NK-92 treated with Interleukin-12 subunit alpha and Interleukin-12 subunit beta, amount 100 ng/mL, for 24 hours (cell line): ENCODE measurements around the gene LCE3D.
"Not testable (repeated sequence)": the region's sequence is repeated elsewhere in the genome, so short reads cannot be mapped to it uniquely, and the experiment has no call there.

Experiments
- DNase-seq: peaks from one replicate; lab custom pipeline; 2025; lab: John Stamatoyannopoulos, UW

The LCE3D gene

DNA sequence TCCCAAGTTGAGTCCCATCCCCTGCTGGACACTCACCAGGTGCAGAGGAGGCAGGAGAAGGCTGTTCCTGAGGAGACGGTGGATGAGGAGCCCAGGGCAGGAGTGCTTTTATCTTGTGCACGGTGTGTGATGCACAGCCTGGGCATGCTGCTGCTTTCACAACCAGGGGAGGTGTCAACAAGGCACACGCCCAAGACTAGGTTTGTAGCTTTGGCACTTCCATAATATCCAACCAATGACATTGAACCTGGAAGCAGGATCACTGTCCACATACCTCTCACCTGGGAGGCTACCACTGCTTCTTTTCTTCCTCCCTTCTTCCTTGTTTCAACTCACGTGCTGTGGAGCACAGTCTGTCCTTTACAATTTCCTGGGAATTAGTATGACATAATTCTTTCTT, at the start of gene LCE3D:
LCE3D (minus strand) TSS at position 84 of the 400 bp plus-strand sequence. CDS start 580 bp downstream, outside the sequence.
- no peak for DNase-seq

DNA sequence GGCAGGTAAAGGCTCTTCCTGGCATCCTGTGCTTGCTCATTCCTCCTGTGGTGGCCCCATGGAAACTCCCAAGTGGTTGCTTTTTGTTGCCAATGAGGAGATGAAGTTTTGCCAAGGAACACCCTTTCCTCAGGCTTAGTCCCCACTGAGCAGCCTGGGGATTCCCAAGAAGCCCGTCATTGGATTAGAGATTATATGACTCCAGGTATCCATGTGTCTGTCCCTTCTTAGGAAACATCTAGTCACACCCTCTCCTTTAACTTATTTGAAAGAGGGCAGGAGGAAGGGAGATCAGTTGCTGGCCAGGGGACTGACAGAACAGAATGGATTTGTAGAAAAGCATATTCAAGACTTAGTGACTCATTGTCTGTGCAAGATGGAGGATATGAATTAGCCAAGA, 46.4 kb upstream of the LCE3D start:
- no peak for DNase-seq

- DNase-seq, result no peak
These were observed 43.0 kb upstream of the LCE3D start for GRCh38 chr1:152623203-152623844.

GRCh38 chr1:152622803-152623202, 42.5 kb upstream of the LCE3D start, which contains the start of gene LCE3A:
TSS of gene LCE3A (minus strand) at chr1:152623103. CDS start at chr1:152623103, 0 bp downstream.
- DNase-seq, result peak; percentile 32

DNA sequence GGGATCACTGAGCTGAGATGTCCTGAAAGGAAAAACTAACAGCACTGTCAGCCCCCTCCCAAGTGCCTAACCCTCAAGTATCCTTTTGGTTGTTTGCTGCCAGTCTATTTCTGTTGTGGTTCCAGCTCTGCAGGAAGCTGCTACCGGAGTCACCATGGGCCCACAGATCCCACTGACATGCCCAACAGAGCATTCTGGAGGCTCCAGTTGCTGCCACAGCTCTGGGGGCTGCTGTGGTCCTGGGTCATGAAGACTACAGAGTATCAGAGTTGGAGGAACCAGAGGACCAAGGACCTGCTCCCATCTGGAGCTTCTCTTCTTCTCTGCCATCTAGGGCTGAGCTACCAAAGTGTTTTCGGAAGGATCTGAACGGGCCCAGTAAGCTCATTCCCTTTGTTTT, 41.7 kb upstream of the LCE3D start:
- no peak for DNase-seq

DNA sequence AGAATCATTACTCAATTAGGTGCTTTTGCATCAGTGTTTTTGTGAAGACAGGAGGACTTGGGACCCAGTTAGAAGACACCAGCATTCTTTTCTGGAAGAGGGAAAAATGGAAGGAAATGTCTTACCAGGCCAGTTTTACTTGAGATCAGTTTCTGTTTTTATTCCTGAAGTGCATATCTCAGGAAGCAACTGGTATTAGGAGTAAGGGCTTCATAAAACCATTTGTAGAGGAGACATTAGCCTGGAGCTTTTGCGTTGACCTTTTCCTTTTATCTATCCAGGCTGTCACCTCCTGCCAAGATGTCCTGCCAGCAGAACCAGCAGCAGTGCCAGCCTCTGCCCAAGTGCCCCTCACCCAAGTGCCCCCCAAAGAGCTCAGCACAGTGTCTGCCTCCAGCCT, 33.2 kb upstream of the LCE3D start, which contains the start of gene LCE3B:
LCE3B (plus strand) TSS at position 301 of the 400 bp plus-strand sequence; CDS start at position 301, 0 bp downstream.
- DNase-seq, result no peak

DNA sequence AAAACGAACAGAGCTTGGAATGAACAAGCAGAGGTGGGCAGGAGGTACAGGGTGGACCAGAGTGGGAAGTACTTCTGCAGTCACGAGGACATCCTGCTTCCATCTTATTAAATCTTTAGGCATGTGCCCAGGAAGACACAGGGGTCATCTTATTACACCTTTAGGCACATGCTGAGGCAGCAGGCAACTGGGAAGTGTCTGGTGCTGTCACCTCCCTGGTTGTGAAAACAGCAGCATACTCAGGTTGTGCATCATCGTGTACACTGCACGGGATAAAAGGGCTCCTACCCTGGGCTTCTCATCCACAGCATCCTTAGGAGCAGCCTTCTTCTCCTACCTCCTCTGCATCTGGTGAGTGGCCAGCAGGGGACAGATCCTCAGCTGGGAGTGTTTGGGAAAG, 19.6 kb upstream of the LCE3D start, which contains the start of gene LCE3C:
LCE3C (plus strand) TSS at position 301 of the 400 bp plus-strand sequence. CDS start 498 bp downstream, outside the sequence.
- DNase-seq, result no peak

DNA sequence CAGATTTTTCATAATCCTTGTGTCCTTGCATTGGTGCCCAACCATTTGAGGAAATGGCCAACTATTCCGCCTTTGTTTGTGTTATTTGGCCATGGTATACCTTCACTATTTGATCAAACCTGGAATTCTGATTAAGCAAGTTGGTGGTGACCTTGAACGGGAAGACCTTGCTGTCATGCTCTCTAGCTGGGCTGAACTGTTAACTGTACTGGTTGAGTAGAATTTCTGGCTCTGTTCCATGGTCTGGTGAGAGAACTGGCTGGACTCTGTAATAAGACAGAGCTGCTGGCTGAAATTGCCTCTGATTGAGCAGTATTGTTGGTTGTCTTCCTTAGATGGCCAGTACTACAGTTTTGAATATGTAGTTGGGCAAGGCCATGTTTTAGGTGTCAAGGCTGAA, 16.7 kb upstream of the LCE3D start:
- no peak for DNase-seq

DNA sequence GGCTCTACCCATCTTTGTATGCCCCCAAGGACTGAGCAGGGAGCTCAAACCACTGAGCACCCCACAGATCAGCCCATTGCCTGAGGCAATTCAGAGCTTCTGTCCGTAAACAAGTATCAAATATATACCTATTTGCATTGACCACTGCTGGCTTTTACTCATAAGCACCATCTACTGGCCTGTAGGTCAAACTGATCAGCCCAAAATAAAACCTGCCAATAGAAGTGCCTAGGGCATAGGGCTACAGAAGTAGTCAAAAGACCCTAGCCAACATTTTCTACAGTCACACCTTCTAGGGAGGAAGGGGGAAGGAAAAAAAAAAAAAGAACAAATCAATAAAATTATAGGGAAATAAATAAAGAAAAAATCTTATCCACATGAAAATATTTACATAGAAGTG, 5.3 kb upstream of the LCE3D start:
- DNase-seq, result no peak

GRCh38 chr1:152582647-152583046, 2.3 kb upstream of the LCE3D start:
- no peak for DNase-seq

DNA sequence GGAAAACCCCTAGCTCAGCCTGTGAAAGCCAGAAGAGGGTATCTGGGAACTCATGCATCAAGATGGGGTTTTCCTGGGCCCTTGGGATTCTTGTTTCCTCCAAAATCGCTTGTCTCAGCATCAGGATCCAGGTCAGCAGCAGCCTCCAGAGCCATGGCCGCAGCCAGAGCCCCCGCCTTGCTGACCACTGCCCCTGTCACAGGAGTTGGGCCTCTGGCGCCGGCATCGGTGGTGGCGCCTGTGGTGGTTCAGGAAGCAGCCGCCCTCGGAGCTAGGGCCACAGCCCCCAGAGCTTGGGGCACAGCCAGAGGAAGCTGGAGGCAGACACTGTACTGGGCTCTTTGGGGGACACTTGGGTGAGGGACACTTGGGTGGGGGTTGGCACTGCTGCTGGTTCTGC, 790 bp downstream of the LCE3D start:
- DNase-seq, result not testable (repeated sequence)

GRCh38 chr1:152577168-152577567, 3.1 kb downstream of the LCE3D start:
- DNase-seq, result no peak

DNA sequence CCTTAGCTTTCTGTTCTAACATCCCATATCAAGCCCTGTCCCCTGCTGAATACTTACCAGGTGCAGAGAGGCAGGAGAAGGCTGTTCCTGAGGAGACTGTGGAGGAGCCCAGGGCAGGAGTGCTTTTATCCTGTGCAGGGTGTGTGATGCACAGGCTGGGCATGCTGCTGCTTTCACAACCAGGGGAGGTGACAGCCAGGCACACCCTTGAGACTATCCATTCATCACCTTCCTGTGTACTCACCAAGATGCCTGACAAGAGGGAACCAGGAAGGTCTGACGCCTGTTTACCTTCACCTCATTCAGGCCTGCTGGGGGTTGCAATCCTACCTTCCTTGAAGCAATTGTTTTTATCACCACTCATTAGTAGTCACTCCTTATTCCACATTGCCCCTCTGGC, 13.6 kb downstream of the LCE3D start, which contains the start of gene LCE3E:
LCE3E (minus strand) TSS at position 100 of the 400 bp plus-strand sequence. CDS start 572 bp downstream, outside the sequence.
- DNase-seq, result no peak

DNA sequence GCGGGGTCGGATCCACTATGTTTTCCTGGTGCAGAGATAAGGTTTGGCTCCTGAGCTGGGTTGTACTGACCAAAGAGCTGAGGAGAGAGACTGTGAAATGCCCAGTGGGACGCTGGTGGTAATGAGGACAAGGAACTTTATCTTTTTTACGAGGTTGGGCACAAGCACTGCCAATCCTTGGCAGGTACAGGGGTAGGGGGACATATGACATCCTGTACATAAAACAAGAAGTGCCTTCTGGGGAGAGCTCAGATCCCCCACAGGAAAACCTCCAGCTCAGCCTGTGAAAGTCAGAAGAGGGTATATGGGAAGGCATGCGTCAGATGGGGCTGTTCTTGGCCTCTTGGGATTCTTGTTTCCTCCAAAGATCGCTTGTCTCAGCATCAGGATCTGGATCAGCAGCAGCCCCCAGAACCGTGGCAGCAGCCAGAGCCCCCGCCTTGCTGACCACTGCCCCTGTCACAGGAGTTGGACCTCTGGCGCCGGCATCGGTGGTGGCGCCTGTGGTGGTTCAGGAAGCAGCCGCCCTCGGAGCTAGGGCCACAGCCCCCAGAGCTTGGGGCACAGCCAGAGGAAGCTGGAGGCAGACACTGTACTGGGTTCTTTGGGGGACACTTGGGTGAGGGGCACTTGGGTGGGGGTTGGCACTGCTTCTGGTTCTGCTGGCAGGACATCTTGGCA, 14.6 kb downstream of the LCE3D start:
- no peak for DNase-seq

GRCh38 chr1:152565115-152565514, 15.2 kb downstream of the LCE3D start:
- no peak for DNase-seq

DNA sequence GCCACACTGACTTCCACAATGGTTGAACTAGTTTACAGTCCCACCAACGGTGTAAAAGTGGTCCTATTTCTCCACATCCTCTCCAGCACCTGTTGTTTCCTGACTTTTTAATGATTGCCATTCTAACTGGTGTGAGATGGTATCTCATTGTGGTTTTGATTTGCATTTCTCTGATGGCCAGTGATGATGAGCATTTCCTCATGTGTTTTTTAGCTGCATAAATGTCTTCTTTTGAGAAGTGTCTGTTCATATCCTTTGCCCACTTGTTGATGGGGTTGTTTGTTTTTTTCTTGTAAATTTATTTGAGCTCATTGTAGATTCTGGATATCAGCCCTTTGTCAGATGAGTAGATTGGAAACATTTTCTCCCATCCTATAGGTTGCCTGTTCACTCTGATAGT, 32.0 kb downstream of the LCE3D start:
- not testable (repeated sequence) for DNase-seq

GRCh38 chr1:152546704-152547103, 33.6 kb downstream of the LCE3D start:
- no peak for DNase-seq

DNA sequence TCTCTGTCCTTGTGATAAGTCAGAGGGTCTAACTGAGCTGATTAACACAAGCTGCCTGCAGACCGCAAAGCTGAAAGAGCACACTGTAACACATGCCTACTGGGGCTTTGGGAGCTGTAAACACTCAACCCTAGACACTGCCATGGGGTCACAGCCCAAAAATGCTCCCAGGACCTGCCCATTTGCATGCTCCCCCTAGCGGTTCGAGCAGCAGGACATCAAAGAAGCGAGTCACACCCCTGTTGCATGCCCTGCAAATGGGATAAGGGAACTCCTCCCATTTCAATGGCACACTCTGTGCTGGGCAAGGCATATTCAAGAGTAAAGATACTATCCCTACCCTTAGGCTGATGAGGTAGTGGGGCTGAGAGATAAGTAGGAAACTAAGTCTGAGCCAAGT, 36.5 kb downstream of the LCE3D start:
- DNase-seq, result no peak

GRCh38 chr1:152539901-152540300, 40.4 kb downstream of the LCE3D start:
- DNase-seq, result no peak

DNA sequence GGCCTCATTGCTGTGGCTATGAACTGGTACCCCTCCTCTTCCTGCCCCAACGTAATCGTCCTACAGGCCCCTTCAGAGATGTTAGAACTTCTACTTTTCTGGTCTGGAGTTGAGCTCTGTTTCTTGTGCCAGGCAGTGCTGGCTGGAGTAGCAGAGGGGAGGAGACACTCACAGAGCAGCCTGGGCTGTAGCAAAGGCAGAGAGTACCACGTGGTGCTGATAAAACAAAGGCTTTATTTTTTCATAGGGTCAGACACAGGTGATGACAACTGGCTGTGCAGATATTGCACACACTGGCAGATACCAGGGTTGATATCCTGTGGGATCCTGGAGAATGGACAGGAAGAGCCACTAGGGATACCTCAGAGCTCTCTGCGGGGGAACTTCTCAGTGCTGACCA, 42.8 kb downstream of the LCE3D start:
- no peak for DNase-seq

DNA sequence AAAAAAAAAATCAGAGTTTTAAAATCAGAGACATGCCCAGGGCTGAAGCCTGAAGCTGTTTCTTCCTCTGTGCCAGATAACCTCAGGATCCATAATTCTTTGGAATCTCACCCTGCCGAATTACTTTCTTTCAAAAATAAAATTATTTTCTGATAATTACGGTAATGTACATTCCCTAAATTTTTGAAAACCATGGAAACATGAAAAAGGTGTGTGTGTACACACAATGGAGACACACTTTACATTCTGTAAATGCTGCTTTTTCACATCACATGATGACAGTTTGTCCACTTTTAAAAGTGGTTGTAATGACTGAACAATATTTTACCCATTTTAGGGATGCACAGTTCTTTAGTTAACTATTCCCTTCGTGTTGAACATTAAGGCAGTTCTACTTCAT, 44.5 kb downstream of the LCE3D start:
- no peak for DNase-seq

GRCh38 chr1:152533327-152533938, 46.9 kb downstream of the LCE3D start:
- no peak for DNase-seq
